ENCODE data around the gene MFSD11. TPM values are rescaled to one million over a fixed set of nuclear protein-coding genes. Genes with fewer than 3 reads are reported as not detected.

MFSD11 gene
- total RNA-seq, 1 donor = 26.7 TPM

- DNase-seq (ENCODE audit: low read depth in 2 of 3, low spot score in 2 of 3) = no peak
Measured at GRCh38 chr17:76826330-76827068, 88.6 kb downstream of the MFSD11 start.

GRCh38 chr17:76827736-76828135 lies 89.8 kb downstream of the MFSD11 start:
- no peak for DNase-seq (ENCODE audit: low read depth in 2 of 3, low spot score in 2 of 3)

Small RNAs within 50 kb of the gene (small RNA-seq; reads per million reads assigned to genes)
- gene AC005837.3 (not detected), gene RF02271 (not detected), gene RNU6-97P (not detected), gene RNY4P36 (not detected)

Other genes with a start within 250 kb of the MFSD11 start
- 13.7 TPM for gene RHBDF2, start 236.7 kb upstream of the MFSD11 start, total RNA-seq
- 1.1 TPM for gene CYGB, start 200.4 kb upstream of the MFSD11 start, total RNA-seq
- gene PRCD, start 198.1 kb upstream of the MFSD11 start, total RNA-seq = 0.81 TPM
- 0.81 TPM for gene ST6GALNAC2, start 152.3 kb upstream of the MFSD11 start, total RNA-seq
- gene ST6GALNAC1, start 94.4 kb upstream of the MFSD11 start, total RNA-seq = 1.6 TPM
- gene MXRA7, start 27.2 kb upstream of the MFSD11 start, total RNA-seq = 3.2 TPM
- gene JMJD6, start 11.5 kb upstream of the MFSD11 start, total RNA-seq = 16.7 TPM
- 43.4 TPM for gene METTL23, start 11.3 kb upstream of the MFSD11 start, total RNA-seq
- 375 TPM for gene SRSF2, start 788 bp upstream of the MFSD11 start, total RNA-seq
- 0.27 TPM for gene MGAT5B, start 130.3 kb downstream of the MFSD11 start, total RNA-seq